SK-N-MC (cell line): ENCODE results near the gene KRTAP5-6.

Experiments
- EZH2 ChIP-seq: fragments of 200-600 bp; sonication (generic); IDR thresholded peaks from one replicate; pipeline ENCODE4 v1.6.1; 2017; ENCODE audit warnings: antibody characterized with exemption
- FOXP2 ChIP-seq: optimal IDR thresholded peaks from 2 replicates; pipeline ENCODE3; 2011; ENCODE audit warnings: mild to moderate bottlenecking, moderate library complexity; ENCODE audit not compliant: insufficient read depth; ENCODE audit errors: extremely low read length, control extremely low read depth

- TF ChIP-seq EZH2: no peak
- no peak for TF ChIP-seq FOXP2
Observed at GRCh38 chr11:1690167-1691025, 6.6 kb upstream of the KRTAP5-6 start.
